HEK293 (cell line): ENCODE data around the gene MRPL41.

Experiments
- GFI1B ChIP-seq: fragments of 450-650 bp; formaldehyde crosslinking; IDR thresholded peaks from 2 replicates; pipeline ENCODE4 v1.5.1; 2016; ENCODE audit warnings: missing biosample characterization, missing genetic modification characterization
- KLF10 ChIP-seq: fragments of 450-650 bp; IDR thresholded peaks from 2 replicates; pipeline ENCODE4 v1.5.1; 2018; ENCODE audit warnings: missing biosample characterization, mild to moderate bottlenecking, missing genetic modification characterization
- KLF16 ChIP-seq: fragments of 450-650 bp; formaldehyde crosslinking; IDR thresholded peaks from 2 replicates; pipeline ENCODE4 v1.5.1; 2017; ENCODE audit warnings: missing biosample characterization, missing genetic modification characterization
- KLF9 ChIP-seq: fragments of 450-650 bp; formaldehyde crosslinking; IDR thresholded peaks from 2 replicates; pipeline ENCODE4 v1.5.1; 2016; ENCODE audit warnings: missing biosample characterization, missing genetic modification characterization, low read depth
- PRDM4 ChIP-seq: fragments of 450-650 bp; formaldehyde crosslinking; IDR thresholded peaks from 2 replicates; pipeline ENCODE4 v1.5.1; 2017; ENCODE audit warnings: missing biosample characterization, missing genetic modification characterization
- PRDM6 ChIP-seq: fragments of 450-650 bp; formaldehyde crosslinking; IDR thresholded peaks from 2 replicates; pipeline ENCODE4 v1.5.1; 2017; ENCODE audit warnings: missing biosample characterization, missing genetic modification characterization
- YY1 ChIP-seq: fragments of 450-650 bp; formaldehyde crosslinking; IDR thresholded peaks from 2 replicates; pipeline ENCODE4 v1.5.1; 2018; ENCODE audit warnings: missing biosample characterization, missing genetic modification characterization
- YY2 ChIP-seq: fragments of 450-650 bp; formaldehyde crosslinking; IDR thresholded peaks from 2 replicates; pipeline ENCODE4 v1.5.1; 2016; ENCODE audit warnings: missing biosample characterization, missing genetic modification characterization
- ZNF133 ChIP-seq: fragments of 450-650 bp; formaldehyde crosslinking; IDR thresholded peaks from 2 replicates; pipeline ENCODE4 v1.5.1; 2016; ENCODE audit warnings: missing biosample characterization, missing genetic modification characterization
- ZNF138 ChIP-seq: fragments of 450-650 bp; formaldehyde crosslinking; IDR thresholded peaks from 2 replicates; pipeline ENCODE4 v1.5.1; 2016; ENCODE audit warnings: missing biosample characterization, missing genetic modification characterization, borderline replicate concordance
- ZNF169 ChIP-seq: fragments of 450-650 bp; formaldehyde crosslinking; IDR thresholded peaks from 2 replicates; pipeline ENCODE4 v1.5.1; 2016; ENCODE audit warnings: missing biosample characterization, missing genetic modification characterization
- ZNF19 ChIP-seq: fragments of 450-650 bp; formaldehyde crosslinking; IDR thresholded peaks from 2 replicates; pipeline ENCODE4; 2016; ENCODE audit warnings: missing biosample characterization, missing genetic modification characterization, low read depth
- ZNF280D ChIP-seq: fragments of 450-650 bp; formaldehyde crosslinking; IDR thresholded peaks from 2 replicates; pipeline ENCODE4 v1.5.1; 2016; ENCODE audit warnings: missing biosample characterization, missing genetic modification characterization
- ZNF292 ChIP-seq: fragments of 450-650 bp; formaldehyde crosslinking; IDR thresholded peaks from 2 replicates; pipeline ENCODE4 v1.5.1; 2016; ENCODE audit warnings: low read depth, missing biosample characterization, missing genetic modification characterization, borderline replicate concordance
- ZNF302 ChIP-seq: fragments of 450-650 bp; formaldehyde crosslinking; IDR thresholded peaks from 2 replicates; pipeline ENCODE4 v1.5.1; 2016; ENCODE audit warnings: missing biosample characterization, missing genetic modification characterization, low read depth
- ZNF423 ChIP-seq: fragments of 450-650 bp; formaldehyde crosslinking; IDR thresholded peaks from 2 replicates; pipeline ENCODE4 v1.5.1; 2016; ENCODE audit warnings: missing biosample characterization, missing genetic modification characterization
- ZNF433 ChIP-seq: fragments of 450-650 bp; formaldehyde crosslinking; IDR thresholded peaks from 2 replicates; pipeline ENCODE4 v1.5.1; 2016; ENCODE audit warnings: missing biosample characterization, missing genetic modification characterization, low read depth
- ZNF48 ChIP-seq: fragments of 450-650 bp; formaldehyde crosslinking; IDR thresholded peaks from 2 replicates; pipeline ENCODE4 v1.5.1; 2016; ENCODE audit warnings: missing biosample characterization, missing genetic modification characterization
- ZNF548 ChIP-seq: fragments of 450-650 bp; formaldehyde crosslinking; IDR thresholded peaks from 2 replicates; pipeline ENCODE4 v1.5.1; 2016; ENCODE audit warnings: missing biosample characterization, missing genetic modification characterization
- ZNF777 ChIP-seq: fragments of 450-650 bp; formaldehyde crosslinking; IDR thresholded peaks from 2 replicates; pipeline ENCODE4 v1.5.1; 2017; ENCODE audit warnings: missing biosample characterization, missing genetic modification characterization, borderline replicate concordance
- ZNF843 ChIP-seq: fragments of 450-650 bp; formaldehyde crosslinking; IDR thresholded peaks from 2 replicates; pipeline ENCODE4 v1.5.1; 2016; ENCODE audit warnings: missing biosample characterization, missing genetic modification characterization
- ZXDB ChIP-seq: fragments of 450-650 bp; formaldehyde crosslinking; IDR thresholded peaks from 2 replicates; pipeline ENCODE4 v1.5.1; 2016; ENCODE audit warnings: missing biosample characterization, missing genetic modification characterization
- TF ChIP-seq, protein P1 (sequence below): fragments of 450-650 bp; formaldehyde crosslinking; IDR thresholded peaks from 2 replicates; pipeline ENCODE4 v1.5.0; 2017; ENCODE audit warnings: missing biosample characterization, missing genetic modification characterization, borderline replicate concordance
- TF ChIP-seq, protein P2 (sequence below): fragments of 450-650 bp; formaldehyde crosslinking; IDR thresholded peaks from 2 replicates; pipeline ENCODE4 v1.5.1; 2016; ENCODE audit warnings: missing biosample characterization, missing genetic modification characterization, borderline replicate concordance
- TF ChIP-seq, protein P3 (sequence below): fragments of 450-650 bp; formaldehyde crosslinking; IDR thresholded peaks from 2 replicates; pipeline ENCODE4 v1.5.1; 2016; ENCODE audit warnings: missing biosample characterization, missing genetic modification characterization
- TF ChIP-seq, protein P4 (sequence below): fragments of 450-650 bp; formaldehyde crosslinking; IDR thresholded peaks from 2 replicates; pipeline ENCODE4; 2016; ENCODE audit warnings: missing biosample characterization, missing genetic modification characterization

MRPL41 gene

GRCh38 chr9:137551264-137552021 lies at the start of gene MRPL41 (continued):
- no peak for TF ChIP-seq ZNF280D (tag by site-specific recombination)
- TF ChIP-seq ZNF548 (tag by site-specific recombination) = no peak
- TF ChIP-seq, protein P1, sequence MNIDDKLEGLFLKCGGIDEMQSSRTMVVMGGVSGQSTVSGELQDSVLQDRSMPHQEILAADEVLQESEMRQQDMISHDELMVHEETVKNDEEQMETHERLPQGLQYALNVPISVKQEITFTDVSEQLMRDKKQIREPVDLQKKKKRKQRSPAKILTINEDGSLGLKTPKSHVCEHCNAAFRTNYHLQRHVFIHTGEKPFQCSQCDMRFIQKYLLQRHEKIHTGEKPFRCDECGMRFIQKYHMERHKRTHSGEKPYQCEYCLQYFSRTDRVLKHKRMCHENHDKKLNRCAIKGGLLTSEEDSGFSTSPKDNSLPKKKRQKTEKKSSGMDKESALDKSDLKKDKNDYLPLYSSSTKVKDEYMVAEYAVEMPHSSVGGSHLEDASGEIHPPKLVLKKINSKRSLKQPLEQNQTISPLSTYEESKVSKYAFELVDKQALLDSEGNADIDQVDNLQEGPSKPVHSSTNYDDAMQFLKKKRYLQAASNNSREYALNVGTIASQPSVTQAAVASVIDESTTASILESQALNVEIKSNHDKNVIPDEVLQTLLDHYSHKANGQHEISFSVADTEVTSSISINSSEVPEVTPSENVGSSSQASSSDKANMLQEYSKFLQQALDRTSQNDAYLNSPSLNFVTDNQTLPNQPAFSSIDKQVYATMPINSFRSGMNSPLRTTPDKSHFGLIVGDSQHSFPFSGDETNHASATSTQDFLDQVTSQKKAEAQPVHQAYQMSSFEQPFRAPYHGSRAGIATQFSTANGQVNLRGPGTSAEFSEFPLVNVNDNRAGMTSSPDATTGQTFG (tag by site-specific recombination) = no peak
- TF ChIP-seq KLF10 (tag by site-specific recombination) = peak; percentile 93
- no peak for TF ChIP-seq ZNF433 (tag by site-specific recombination)
- TF ChIP-seq, protein P2, sequence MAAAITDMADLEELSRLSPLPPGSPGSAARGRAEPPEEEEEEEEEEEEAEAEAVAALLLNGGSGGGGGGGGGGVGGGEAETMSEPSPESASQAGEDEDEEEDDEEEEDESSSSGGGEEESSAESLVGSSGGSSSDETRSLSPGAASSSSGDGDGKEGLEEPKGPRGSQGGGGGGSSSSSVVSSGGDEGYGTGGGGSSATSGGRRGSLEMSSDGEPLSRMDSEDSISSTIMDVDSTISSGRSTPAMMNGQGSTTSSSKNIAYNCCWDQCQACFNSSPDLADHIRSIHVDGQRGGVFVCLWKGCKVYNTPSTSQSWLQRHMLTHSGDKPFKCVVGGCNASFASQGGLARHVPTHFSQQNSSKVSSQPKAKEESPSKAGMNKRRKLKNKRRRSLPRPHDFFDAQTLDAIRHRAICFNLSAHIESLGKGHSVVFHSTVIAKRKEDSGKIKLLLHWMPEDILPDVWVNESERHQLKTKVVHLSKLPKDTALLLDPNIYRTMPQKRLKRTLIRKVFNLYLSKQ (tag by site-specific recombination) = no peak
- TF ChIP-seq ZNF138 (tag by site-specific recombination) = no peak
- TF ChIP-seq ZNF843 (tag by site-specific recombination) = no peak
- no peak for TF ChIP-seq ZNF302 (tag by site-specific recombination)
- TF ChIP-seq ZXDB (tag by site-specific recombination) = peak; percentile 55
- peak; percentile 74; the same call in 1 of the 2 replicates for TF ChIP-seq KLF9 (tag by site-specific recombination)
- no peak for TF ChIP-seq PRDM6 (tag by site-specific recombination)
- no peak for TF ChIP-seq ZNF133 (tag by site-specific recombination)
- TF ChIP-seq YY1 (tag by site-specific recombination) = no peak
- 0 out of 2 replicates have a peak, but pooled peaks have one; percentile 43 for TF ChIP-seq ZNF423 (tag by site-specific recombination)
- no peak for TF ChIP-seq YY2 (tag by site-specific recombination)
- 0 out of 2 replicates have a peak, but pooled peaks have one; percentile 30 for TF ChIP-seq KLF16 (tag by site-specific recombination)
- TF ChIP-seq ZNF777 (tag by site-specific recombination) = 0 out of 2 replicates have a peak, but pooled peaks have one; percentile 32
- TF ChIP-seq, protein P3, sequence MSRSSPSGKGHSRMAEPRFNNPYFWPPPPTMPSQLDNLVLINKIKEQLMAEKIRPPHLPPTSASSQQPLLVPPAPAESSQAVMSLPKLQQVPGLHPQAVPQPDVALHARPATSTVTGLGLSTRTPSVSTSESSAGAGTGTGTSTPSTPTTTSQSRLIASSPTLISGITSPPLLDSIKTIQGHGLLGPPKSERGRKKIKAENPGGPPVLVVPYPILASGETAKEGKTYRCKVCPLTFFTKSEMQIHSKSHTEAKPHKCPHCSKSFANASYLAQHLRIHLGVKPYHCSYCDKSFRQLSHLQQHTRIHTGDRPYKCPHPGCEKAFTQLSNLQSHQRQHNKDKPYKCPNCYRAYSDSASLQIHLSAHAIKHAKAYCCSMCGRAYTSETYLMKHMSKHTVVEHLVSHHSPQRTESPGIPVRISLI = no peak
- TF ChIP-seq ZNF48 = no peak
- TF ChIP-seq ZNF169 (tag by site-specific recombination) = no peak
- no peak for TF ChIP-seq ZNF19 (tag by site-specific recombination)
- TF ChIP-seq, protein P4, sequence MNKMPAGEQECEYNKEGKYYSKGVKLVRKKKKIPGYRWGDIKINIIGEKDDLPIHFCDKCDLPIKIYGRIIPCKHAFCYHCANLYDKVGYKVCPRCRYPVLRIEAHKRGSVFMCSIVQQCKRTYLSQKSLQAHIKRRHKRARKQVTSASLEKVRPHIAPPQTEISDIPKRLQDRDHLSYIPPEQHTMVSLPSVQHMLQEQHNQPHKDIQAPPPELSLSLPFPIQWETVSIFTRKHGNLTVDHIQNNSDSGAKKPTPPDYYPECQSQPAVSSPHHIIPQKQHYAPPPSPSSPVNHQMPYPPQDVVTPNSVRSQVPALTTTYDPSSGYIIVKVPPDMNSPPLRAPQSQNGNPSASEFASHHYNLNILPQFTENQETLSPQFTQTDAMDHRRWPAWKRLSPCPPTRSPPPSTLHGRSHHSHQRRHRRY (tag by site-specific recombination) = no peak
- TF ChIP-seq PRDM4 (tag by site-specific recombination) = peak; percentile 97
- no peak for TF ChIP-seq GFI1B (tag by site-specific recombination)
- no peak for TF ChIP-seq ZNF292 (tag by site-specific recombination)
